ENCODE measurements around the gene RIOX2.
"Not testable (repeated sequence)": the region's sequence is repeated elsewhere in the genome, so short reads cannot be mapped to it uniquely, and the experiment has no call there.

Gene RIOX2

DNA sequence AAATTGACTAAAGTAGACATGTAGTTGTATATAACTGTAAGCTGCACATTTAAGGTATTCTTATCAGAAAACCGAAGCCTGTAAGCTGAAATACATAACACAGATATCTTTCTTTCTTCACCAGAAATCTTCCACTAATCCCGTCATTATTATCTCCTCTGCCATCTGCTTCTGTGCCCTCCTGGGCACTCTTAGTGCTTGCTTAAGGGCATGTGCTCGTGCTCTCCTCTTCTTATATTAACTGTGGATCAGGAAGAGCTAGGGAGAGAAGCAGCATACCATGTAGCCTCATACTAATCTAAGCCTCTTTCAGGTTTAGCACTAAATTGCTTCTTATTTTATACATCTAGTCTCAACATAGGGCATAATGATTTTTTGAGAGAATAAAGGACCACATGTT is 60.8 kb downstream of the RIOX2 start:
- DNase-seq (ENCODE audit: low spot score), result no peak

DNA sequence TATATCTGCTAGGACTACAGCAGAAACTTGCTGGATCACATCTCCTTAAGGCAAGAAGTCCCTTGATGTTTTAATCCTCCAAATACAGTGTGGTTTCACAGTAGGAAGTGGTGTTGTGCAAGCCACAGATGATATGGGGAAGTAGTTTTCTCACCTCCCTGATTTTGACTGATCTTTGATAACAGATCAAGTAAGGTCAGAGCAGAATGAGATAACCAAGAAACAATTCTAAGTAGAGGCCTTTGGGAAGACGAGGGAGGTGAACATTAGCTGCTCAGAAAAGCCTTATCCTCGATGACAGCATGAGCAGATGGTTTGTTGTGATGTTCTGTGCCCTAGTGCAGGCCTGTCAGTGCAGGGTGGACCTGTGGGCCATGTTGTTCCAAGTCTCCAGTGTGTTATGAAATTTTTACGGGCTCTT is 61.3 kb downstream of the RIOX2 start:
- DNase-seq (ENCODE audit: low spot score), result no peak

DNA sequence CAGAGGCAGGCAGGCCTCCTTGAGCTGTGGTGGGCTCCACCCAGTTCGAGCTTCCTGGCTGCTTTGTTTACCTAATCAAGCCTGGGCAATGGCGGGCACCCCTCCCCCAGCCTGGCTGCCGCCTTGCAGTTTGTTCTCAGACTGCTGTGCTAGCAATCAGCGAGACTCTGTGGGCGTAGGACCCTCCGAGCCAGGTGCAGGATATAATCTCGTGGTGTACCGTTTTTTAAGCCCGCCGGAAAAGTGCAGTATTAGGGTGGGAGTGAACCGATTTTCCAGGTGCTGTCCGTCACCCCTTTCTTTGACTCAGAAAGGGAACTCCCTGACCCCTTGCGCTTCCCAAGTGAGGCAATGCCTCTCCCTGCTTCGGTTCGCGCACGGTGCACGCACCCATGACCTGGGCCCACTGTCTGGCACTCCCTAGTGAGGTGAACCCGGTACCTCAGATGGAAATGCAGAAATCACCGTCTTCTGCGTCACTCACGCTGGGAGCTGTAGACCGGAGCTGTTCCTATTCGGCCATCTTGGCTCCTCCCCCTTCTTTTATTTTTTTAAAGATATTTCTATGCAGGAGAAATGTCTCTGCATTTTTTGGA is 61.9 kb downstream of the RIOX2 start:
- DNase-seq (ENCODE audit: low spot score), result not testable (repeated sequence)

DNA sequence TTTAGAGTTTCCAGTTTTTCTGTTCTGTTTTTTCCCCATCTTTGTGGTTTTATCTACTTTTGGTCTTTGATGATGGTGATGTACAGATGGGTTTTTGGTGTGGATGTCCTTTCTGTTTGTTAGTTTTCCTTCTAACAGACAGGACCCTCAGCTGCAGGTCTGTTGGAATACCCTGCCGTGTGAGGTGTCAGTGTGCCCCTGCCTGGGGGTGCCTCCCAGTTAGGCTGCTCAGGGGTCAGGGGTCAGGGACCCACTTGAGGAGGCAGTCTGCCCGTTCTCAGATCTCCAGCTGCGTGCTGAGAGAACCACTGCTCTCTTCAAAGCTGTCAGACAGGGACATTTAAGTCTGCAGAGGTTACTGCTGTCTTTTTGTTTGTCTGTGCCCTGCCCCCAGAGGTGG is 62.4 kb downstream of the RIOX2 start:
- not testable (repeated sequence) for DNase-seq (ENCODE audit: low spot score)

DNA sequence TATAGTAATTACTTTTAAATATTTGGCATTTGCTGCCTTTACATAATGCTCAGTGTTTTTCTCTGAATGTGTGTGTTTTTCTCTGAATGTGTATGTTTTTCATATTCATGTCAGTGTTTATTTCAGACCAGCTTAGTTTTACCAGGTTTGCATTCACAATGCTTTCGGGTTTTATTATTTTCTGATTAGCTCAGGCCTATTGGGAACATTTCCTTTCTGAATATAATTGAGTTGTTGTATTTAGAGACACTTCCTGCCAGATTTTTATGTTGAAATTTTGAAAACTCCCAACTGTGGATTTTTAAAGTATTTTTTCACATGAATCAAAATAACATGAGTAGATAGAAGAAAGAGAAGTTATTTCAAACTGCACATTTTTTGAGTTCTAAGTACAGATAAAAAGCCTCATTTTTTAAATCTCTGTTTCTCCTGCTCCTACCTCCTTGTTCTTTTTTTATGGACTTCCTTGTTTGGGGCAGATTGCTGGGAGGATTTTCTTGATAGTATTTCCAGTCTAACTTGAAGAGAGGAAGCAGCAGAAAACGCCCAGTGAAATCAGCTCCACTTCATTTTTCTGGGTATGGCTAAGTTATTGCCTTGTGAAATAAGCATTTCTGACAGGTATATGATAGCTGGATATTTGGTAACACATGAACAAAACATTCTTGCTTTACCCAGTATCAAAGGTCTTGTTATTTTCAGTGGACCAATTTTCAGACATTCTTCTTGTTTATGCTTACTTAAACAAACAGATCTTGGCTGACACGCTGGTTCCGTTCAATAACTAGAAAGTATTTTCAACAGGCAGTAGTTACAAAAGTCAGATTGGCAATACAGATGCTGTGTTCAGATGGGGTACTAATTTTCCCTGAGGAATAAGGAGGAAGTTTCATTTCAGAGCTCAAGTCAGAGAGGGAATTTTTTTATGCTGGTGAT is 70.7 kb downstream of the RIOX2 start:
- peak; percentile 14 for DNase-seq (ENCODE audit: low spot score)

DNA sequence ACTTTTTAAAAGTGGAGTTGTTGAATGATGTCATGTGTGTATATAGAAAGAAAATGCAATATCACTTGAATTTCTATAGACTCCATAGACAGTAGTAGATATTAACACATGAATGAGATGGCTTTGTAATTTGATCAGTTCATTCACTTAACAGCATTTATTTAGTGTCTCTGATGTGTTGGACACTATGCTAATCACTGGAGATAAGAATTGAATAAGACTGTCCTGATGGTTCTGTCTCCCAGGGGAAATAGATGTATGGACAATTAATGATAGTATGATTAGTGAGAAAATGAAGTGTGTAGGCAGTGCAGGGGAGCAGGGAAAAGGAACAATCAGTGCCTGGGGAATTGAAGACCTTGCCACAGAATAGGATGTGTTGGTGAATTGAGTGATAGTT is 72.9 kb downstream of the RIOX2 start:
- no peak for DNase-seq (ENCODE audit: low spot score)

DNA sequence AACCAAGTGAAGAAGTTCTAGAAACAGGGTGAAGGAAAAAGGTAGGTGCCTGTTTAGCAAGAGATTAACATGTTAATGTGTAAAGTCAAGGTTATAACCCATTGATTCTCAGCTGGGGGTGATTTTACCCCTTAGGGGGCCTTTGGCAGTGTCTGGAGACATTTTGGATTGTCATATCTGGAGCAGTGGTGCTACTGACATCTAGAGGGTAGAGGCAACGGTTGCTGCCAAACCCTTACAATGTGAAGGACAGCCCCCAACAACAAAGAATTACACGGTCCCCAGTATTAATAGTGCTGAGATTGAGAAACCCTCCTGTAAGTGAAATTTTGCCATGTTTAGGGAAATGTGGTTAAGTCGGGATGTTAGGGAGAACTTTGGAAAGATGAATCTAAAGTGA is 75.7 kb downstream of the RIOX2 start:
- DNase-seq (ENCODE audit: low spot score), result no peak

DNA sequence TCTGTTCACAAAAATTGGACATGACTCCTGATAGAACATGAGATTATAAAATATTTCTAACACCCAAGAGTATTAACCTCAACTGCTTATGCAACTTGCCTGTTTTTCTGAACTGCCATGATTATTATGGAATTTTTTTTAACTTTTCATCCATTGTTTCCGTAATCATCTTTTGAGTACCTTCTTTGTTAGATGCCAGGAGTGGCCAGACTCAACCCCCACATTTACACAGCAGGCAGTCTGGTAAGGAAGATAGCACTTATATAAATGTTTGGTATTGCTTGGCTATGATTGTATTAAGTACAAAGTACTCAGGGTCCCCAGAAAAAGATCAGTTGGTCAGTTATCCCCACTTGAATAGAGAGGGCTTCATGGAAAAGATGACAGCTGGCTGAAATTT is 76.1 kb downstream of the RIOX2 start:
- no peak for DNase-seq (ENCODE audit: low spot score)

DNA sequence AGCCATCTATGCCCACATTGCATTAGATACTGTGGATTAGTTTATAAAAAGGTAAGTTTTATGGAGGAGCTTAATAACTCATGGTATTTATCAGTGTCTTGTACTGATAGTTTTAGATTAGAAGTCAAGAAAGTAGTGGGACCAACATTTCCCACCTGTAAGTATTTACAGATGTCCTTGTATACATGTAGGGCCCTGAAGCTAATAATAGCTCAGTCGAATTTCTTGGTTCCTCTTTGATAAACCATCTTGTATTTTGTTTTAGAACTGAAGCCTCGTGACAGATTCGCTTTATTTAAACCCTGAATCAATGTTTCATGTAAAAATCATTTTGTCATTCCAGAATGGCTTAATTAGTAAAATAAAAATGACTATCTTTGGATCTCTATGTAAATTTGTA is 77.0 kb downstream of the RIOX2 start:
- DNase-seq (ENCODE audit: low spot score), result no peak

DNA sequence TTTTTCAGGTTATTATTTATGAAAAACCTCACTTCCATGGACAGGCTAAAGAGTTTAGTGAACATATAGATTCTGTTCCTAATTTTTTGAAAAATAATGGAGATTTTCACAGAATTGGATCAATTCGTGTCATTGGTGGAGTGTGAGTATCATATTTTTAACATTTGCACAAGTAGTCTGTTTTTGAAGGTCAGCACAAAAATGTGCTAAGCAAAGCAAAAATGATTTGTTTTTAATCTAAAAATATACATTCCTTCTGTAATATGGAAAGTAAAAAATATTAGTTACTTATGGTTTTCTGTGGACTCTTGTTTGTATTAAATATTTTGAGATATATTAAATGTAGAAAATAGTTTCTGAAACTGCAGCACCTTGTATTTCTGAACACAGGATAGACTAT is 79.4 kb downstream of the RIOX2 start:
- no peak for DNase-seq (ENCODE audit: low spot score)

All from HuH-7 (cell line).